GM18867 (cell line): ENCODE data around the gene SH3BP5.

Experiments used
- ATAC-seq: cut with Tn5 transposase; IDR thresholded peaks from one replicate; pipeline ENCODE4 v1.9.1; 2021; ENCODE audit warnings: mild to moderate bottlenecking, moderate library complexity; ENCODE audit not compliant: unreplicated experiment

The SH3BP5 gene

DNA sequence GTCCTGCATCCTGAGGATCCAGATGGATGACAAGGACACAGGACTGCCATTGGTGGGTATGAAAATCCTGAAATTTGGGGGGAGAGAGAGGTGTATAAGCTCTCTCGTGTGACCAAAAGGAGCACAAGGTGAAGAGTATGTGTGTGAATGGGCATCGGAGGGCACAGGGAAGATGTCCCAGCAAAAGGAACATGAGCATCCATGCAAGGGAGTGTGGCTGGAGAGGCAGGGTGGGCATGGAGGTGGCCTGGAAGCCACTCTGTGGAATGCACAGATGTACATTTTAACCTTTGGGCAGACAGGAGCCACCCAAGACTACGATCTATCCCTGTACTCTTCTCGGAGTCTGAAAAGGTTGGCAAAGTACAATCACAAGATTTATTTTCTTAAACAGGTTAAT is 71.9 kb downstream of the SH3BP5 start:
- no peak for ATAC-seq

DNA sequence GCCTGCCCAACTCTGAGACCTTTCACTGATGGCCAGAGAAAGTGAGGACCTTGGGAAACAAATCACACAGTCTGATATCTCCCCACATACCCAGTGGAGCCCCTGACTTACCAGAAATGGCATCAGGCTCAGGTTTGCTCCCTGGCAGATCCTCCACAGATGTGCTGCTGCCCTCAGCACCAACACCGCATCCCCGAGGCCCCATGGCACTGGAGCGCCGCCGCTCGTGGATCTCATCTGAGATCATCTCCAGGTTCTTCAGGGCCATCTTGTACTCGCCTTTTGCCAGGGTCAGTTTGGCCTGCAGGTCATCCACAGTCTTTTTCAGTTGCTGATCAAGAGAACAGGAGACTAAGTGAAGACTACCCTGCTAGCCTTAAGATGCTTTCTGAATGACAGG is 73.7 kb downstream of the SH3BP5 start:
- no peak for ATAC-seq

DNA sequence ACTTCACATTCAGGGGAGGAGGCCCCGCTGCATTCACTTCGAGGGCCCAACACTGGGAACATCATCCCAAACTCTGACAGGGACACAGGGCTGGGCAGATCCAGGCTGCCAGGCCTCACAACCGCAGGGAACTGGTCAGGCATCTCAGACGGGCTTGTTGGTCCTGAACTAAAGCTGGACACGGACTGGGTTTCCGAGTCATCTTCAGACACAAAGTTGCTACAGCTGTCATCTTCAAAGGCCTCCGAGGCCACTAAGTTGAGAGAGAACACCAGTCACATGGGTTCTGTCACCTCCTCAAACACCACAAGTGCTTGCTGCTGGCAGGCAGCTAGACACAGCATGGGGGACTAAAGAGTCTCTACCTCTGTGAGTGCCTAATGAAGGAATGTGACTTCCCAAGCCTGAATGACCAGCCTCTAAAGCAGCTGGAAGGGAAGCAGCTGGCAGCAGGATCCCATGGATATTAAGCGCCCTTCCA is 75.5 kb downstream of the SH3BP5 start:
- no peak for ATAC-seq

DNA sequence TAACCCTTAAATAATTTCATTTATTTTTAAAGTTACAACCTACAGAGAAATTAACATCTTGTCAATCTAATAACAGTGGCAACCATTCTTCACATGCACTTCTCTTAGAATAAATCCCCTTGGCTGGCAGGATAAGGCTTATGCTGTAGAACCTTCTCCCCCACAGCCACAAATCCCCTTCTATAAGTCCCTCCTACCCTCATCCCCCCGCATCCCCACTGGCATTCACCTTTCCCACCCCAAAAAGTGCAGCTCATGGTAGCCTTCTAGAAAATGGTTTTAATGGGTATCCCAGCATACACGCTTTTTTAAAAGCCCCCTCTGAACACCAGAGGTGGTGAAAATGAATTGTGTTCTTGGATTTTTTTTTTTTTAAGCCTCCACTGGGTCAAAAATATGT is 77.2 kb downstream of the SH3BP5 start:
- no peak for ATAC-seq

DNA sequence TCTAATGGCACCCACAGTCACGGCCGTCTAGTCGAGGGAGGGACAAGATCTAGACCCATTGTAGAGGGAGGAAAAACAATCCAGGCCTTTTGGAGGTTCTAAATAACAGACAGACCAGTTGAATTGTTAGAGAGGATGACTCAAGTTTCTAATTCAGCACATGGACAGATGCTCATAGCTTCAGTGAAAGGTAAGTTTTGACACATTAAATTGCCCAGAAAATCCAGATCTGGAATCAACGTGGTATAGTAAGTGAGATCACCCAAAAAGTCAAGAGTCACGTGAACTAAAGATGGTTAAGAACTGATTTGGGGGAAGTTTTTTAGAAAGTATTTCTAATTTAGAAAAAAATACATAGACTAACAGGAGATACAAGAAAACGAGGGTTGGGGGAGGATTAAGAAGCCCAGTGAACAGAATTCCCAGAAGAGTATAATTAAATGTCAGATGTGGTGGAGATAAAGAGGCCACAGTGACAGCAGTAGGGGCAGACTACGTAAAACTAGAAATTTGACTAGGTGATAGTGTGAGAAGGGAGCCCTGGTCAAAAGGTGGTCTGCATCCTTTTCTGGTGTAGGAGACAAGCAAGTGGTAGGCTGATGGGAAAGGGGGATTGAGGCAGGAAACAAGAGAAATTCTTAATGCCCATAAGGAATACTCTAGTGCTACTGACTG is 79.2 kb downstream of the SH3BP5 start:
- no peak for ATAC-seq

DNA sequence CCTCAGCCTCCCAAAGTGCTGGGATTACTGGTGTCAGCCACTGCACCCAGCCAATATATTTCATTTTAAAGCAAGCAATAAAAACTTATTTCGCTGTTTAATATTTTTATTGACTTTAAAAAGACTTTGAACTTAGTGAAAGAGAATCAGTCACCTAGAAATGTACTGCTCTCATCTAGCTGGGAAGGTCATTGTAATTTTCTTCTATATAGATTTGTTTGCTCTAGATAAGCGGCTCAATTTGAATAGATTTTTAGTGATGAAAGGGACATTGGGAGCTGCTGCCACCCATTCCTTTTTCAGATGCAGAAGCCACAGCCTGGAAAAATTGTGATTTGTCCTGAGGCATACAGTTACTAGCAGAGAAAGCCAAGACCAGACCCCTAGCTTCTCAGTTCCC is 86.2 kb downstream of the SH3BP5 start:
- no peak for ATAC-seq

DNA sequence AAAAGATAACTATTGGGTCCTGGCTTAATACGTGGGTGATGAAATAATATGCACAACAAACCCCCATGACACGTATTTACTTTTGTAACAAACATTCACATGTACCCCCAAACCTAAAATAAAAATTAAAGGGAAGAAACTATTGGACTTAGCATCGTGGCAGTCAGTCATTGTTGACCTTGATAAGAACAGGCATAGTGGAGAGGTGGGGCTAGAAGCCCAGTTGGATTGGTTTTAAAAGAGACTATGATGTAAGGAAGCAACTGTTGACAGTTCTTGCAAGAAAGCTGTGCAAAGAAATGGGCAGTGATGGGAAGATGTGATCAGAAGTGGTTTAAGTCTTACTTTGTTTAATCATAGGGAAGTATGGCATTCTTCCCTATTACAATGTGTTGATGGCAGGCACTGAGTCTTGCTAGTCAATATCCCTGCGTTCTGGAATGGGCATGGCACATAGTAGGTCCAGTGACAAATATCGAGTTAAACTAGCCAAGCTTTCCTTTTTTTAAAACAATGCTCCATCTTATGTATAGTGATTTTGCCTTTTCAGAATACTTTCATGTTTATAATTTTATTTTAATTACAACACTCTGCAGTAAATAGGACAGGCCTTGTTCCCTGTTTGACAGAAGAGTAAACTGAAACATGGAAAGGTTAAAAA is 88.4 kb downstream of the SH3BP5 start:
- no peak for ATAC-seq

DNA sequence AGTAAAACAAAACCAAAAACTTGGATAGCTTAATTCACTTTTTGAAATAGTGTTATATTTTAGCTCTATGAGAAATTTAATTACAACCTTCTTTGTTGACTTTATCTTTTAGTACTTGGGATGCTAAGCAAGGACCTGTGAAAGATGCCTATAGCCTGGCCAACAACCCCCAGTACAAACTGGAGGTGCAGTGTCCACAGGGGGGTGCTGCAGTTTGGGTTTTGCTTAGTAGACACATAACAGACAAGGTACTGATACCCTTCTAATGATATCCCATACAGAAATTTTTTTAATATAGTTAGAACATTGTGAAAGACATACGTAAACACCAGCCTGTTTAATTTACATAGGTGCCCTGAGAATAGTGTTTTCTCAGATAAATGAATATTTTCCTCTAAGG is 91.0 kb downstream of the SH3BP5 start:
- ATAC-seq: no peak

DNA sequence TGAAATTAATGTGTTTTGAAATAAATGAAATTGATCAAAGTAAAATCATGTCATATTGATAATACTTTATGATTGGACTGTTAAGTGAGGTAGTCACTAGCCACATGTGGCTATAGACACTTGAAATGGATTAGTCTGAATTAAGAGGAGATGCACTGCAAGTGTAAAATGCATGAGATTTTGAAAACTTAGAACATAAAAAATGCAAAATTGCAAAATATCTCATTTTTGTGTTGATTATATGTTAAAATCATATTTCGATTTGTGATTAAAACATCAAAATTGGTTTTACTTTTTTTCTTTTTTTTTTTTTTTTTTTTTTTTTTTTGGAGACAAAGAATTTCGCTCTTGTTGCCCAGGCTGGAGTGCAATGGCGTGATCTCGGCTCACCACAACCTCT is 103.1 kb downstream of the SH3BP5 start:
- ATAC-seq: no peak

DNA sequence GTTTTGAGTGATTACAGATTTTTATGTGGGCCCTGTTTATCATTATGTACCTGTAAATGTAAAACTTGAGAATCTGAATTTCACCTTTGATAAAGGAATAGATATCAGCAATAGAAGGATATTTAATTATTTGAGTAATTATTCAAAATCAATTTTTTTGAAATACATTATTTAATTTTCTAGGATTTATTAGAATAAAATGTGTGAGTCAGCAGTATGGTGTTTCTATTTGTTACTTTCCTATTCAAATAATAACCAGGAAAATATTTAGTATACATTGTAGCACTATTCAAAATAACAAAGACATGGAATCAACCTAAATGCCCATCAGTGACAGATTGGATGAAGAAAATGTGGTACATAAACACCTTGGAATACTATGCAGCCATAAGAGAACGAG is 104.2 kb downstream of the SH3BP5 start:
- ATAC-seq: no peak

DNA sequence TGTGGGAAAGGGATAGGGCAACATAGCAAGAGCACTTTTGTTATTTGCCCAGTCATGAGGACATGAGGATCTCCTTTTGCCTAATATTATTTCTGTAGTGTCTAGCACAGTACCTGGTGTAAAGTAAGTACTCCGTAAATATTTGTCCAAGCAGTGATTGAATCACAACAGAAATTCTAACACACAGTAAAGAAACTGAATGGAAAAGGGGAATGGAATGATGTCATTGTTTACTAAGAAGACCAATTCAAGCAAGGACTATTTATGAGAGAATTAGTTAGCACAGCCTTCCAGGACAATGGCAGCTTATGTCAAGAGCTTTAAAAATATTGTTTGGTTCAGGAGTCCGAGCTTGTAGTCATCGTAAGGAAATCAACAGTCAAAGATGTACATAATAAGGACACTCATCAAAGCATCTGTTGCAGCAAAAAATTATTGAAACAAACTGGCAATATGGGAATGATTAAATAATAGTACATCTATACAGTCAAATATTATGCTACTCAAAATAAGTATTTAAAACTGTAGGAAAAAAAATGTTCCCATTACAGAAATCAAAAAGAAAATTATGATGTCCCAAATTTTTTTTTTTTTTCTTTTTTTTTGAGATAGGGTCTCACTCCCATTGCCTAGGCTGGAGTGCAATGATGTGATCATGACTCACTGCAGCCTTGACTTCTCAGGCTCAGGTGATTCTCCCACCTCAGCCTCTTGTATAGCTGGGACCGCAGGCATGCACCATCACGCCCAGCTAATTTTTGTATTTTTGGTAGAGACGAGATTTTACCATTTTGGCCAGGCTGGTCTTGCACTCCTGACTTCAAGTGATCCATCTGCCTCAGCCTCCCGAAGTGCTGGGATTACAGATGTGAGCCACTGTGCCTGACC is 108.5 kb downstream of the SH3BP5 start:
- no peak for ATAC-seq

DNA sequence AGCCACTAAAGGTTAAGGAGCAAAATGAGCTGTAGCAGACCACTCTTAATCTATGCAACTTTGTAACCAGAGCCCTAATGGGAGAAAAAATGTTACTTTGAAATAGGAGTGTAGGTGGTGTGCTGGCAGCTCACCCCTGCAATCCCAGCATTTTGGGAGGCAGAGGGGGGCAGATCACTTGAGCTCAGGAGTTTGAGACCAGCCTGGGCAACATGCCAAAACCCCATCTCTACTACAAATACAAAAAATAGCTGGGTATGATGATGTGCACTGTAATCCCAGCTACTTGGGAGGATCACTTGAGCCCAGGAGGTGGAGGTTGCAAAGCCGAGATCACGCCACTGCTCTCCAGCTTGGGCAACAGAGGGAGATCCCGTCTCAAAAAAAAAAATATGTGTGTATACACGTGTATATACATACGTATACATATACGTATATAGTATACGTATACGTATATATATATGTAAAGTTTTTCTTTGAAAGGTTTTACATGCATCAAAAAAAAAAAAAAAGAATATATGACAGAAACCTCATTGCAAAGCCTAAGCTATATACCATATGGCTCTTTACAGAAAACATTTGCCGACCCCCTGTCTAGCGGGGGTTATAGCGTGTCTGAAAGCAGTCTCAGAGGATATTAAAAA is 110.7 kb downstream of the SH3BP5 start:
- ATAC-seq: no peak

DNA sequence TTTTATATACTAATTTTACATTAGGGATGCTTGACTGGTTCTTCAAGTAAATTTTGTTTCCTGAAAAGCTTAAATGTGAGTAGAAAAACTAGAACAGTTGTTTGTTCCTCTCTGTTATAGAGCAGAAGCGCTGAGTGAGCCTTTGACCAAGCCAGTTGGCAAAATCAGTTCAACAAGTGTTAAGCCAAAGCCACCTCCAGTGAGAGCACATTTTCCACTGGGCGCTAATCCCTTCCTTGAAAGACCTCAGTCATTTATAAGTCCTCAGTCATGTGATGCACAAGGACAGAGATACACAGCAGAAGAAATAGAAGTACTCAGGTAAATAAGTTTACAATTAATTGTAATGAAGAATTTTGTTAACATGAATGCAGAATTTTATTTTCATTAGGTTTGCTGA is 111.7 kb downstream of the SH3BP5 start:
- no peak for ATAC-seq

DNA sequence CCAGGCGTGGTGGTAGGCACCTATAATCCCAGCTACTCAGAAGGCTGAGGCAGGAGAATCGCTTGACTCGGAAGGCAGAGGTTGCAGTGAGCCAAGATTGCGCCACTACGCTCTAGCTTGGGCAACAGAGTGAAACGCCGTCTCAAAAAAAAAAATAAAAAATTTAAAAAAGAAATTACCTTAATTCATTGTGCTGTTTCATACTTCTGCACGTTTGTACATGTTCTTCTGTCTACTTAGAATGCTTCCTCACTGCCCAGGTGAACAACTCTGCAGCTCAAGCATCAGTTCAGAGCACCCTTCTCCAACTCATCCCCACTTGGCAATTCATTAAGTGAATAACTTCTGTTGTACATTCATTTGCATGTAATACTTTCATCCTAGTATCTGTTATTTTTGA is 112.3 kb downstream of the SH3BP5 start:
- no peak for ATAC-seq

DNA sequence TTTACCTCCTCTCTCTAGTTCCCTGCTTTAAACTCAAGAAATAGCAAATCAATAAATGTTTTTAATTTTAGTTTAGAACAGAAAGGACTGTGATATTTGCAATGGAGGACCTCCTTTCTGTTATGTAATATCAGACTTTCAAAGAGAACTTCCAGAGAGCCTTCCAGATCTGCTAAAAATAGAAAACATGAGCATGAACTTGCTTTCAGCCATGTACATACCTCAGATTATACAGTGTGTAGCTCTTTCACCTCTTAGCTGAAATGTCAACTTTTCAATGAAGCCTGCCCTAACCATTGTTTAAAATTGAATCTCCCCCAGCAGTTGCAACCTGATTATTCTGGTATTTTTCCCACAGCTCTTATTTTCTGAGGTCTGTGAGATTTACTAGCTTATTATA is 113.7 kb downstream of the SH3BP5 start:
- no peak for ATAC-seq

DNA sequence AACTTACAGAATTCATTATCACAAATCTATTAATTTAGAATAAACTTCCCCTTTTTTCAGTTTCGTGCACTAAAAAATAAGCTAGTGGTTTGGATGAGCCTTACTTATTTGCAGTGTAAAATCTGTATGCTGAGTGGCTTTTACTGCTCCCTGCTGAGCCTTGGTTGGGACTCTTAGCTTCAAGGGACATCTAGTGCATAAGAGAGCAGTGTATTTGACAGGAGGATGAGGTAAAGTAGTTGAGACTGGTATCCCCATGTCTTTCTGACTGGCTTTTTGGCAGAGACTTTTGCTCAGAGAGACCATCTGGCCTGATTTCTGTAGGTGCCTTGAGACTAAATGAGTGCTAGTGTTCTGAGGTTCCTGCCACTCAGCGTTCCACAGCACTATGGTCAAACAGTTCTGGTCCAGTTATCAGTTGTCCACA is 114.5 kb downstream of the SH3BP5 start:
- ATAC-seq: no peak

DNA sequence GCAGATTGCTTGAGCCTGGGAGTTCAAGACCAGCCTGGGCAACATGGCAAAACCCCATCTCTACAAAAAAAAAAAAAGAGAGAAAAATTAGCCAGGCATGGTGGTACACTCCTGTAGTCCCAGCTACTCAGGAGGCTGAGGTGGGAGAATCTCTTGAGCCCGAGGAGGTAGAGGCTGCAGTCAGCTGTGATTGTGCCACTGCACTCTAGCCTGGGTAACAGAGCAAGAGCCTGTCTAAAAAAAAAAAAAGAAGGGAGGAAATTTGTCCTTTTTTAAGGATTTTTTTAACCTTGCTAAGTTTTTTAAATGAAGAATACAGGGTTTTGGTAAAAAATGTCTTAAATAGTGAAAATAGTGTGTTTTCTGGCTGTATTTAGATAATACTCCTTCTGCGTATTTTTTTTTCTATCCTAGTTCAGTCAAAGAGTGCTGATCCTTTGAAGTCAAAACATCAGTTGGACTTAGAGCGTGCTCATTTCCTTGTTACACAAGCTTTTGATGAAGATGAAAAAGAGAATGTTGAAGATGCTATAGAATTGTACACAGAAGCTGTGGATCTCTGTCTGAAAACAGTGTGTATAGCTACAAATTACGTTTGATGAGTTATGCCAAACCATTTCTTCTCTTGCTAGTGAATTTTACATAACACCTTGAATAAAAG is 115.2 kb downstream of the SH3BP5 start:
- no peak for ATAC-seq

DNA sequence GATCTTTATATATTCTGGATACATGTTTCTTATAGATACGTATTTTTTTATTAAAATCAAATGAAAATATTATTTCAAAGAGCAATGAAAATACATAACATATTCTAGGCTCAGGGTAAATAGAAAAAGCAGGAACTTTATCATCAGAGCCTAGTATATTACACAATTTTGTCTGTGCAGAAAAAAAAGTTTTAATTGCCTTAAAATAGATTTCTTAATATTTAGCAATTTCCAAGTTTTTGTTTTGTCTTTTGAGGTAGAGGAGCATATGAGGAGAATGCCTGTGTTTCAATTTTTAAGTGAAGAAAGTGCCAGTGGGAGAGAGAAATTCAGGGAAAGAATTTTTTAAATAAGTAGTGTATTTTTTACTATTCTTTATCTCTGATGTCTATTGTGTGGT is 115.9 kb downstream of the SH3BP5 start:
- ATAC-seq: no peak

DNA sequence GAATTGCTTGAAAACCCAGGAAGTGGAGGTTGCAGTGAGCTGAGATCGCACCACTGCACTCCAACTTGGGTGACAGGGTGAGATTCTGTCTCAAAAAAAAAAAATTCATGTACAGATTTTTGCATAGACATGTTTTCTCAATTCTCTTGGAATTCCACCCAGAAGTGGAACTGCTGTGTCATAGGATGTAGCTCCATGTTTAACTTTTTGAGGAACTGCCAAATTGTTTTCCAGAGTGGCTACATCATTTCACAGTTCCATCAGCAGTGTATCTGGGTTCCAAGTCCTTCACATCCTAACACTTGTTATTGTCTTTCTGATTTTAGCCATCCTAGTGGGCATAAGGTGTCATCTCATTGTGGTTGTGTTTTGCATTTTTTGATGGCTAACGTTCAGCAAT is 116.4 kb downstream of the SH3BP5 start:
- ATAC-seq: no peak

DNA sequence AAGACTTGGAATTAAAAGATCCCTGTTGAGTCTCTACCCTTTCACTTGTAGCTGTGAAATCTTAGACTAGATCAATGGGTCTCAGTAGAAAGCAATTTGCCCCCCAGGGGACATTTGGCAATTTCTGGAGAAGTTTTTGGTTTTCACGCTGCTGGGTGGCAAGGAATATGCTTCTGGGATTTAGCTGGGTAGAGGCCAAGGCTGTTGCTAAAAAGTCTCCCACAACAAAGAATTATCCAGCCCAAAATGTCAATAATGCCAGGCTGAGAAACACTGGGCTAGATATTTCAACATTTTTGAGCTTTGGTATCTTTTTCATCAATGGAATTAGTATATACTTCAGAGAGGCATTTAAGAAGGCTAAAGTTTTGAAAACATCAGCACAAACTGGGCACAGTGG is 117.6 kb downstream of the SH3BP5 start:
- ATAC-seq: no peak

DNA sequence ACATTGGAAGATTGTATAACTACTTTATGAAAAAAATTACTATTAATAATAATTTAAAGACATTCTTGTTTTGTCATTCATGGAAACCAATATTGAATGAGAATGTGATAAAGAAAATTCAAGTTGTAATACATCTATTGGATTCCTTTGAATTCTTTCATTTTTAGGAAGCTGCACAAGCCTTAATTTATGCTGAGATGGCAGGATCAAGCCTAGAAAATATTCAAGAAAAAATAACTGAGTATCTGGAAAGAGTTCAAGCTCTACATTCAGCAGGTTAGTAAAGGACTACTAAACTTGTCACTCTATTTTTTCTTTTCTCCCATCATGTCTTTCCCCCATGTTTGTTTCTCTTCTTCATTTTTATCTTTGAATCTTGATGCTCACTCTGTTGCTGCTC is 120.4 kb downstream of the SH3BP5 start:
- no peak for ATAC-seq
